GF-D8 (cell line): Measurements from ENCODE around the gene TMEM117.
"Not testable (repeated sequence)": the region's sequence is repeated elsewhere in the genome, so short reads cannot be mapped to it uniquely, and the experiment has no call there.

ENCODE experiments used
- DNase-seq: peaks from one replicate; lab custom pipeline; 2025; lab: John Stamatoyannopoulos, UW

Gene TMEM117

GRCh38 chr12:44100264-44100663 lies 264.4 kb downstream of the TMEM117 start:
- DNase-seq: no peak

- DNase-seq: no peak
These were observed 265.6 kb downstream of the TMEM117 start for GRCh38 chr12:44101475-44101874.

GRCh38 chr12:44114906-44115305 lies 279.0 kb downstream of the TMEM117 start:
- no peak for DNase-seq

- DNase-seq: no peak
These were observed 281.5 kb downstream of the TMEM117 start for GRCh38 chr12:44117337-44117736.

- no peak for DNase-seq
These were observed 283.1 kb downstream of the TMEM117 start for GRCh38 chr12:44118946-44119345.

GRCh38 chr12:44126806-44127205 lies 290.9 kb downstream of the TMEM117 start:
- DNase-seq: no peak

DNA sequence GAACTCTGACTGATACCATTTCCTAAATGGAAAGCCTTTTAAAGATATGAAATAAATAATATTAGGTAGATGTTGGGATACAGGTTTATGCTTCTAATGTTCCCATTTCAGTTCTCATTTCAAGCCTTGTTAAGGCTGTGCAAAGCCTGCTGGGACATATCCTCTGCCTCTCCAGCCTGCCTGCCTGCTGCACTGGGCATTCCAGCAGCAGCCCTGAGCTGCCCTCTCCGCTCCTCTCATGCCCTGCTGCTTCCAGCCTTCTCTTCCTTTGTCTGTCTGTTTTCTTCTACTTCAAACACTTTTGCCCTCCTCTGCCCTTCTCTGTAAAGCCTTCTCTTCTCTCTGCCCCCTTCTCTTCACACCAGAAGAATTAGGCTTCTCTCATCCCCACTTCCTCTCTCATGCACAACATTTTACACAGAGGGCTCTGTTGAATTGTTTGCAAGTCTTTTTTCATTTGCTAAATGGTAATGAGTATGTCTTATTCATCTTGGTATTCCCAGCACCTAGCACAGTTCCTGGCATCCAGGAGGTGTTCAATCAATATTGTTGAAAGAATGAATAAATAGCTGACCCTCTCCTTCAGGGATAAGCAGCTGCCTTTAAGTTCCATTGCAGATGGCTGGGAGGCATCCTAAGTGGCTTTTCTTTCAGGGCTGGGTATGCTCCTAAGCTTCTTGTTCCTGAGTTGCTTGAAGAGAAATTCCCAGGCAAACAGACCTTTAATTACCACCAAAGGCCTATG lies 292.3 kb downstream of the TMEM117 start:
- no peak for DNase-seq

DNA sequence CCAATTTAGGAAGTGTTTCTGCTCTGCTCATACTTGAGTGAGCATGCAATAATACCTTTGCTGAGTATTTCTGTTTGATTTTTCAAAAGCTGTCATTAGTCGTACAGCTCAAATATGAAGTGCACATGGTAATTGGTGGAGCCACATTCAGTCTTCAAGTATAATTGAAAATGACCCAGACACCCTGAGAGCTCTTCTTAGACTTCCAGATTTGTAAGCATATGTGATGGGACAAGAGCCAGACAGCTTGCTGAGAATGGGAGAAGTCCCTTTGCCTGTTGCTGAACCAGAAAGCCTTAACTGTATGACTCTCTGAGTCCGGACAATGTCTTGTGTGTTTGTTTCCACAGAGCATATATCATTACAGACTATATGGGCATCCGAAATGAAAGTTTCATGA lies 307.3 kb downstream of the TMEM117 start:
- DNase-seq: no peak

DNA sequence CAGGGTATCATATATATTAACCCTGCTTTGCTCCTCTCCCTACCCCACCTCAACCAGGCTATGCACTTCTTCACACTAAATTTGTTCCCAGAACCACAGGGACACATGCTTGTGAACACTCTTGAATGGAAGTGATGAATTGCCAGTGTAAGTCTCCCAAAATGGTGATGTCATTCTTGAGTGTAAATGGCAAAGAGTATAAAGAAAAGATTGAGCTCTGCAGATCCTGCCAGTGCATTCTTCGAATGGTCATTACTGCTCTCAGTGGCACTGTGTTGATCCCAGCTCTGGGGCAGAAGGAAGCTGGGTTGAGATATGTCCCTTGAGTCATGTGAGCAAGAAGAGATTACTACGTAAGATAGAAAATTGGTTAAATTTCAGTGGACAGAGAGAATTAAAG lies 313.1 kb downstream of the TMEM117 start:
- DNase-seq: no peak

- no peak for DNase-seq
These were observed 318.2 kb downstream of the TMEM117 start for GRCh38 chr12:44154128-44154527.

DNA sequence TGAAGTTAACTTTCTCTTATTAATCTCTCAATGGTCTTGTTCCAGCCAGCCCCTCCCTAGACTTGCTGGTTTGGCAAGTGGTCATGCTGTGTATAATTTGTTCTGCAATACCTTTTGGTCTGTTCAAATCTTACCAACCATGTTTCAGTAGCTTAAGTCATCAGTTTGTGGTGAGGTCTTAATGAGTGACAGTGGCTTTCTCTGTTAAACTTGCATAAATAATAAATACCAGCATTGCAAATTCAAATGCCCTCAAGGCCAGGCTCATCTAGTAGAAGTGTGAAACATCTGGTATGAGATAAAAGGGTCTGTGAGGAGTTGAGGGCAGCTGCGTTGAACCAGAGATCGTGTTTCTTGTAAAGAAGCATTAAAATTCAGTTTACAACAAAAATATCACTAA lies 319.5 kb downstream of the TMEM117 start:
- DNase-seq: no peak

DNA sequence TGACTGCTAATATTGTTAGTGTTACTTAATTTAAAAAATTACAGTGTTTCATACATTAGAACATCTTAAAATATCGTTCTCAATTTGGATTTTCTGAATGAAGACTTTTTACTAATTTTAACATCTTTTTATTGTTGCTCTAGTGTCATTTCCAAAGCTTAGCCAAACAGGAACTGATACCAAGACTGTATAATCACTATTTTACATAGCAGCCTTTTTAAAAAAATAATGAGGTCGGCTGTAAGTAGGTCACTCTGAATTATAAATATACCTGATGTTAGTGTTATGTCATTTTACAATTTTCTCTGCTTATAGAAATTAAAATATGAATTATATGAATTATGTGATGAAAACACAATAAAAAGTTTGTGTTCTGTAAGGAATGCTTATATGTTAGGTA lies 321.5 kb downstream of the TMEM117 start:
- DNase-seq: no peak

DNA sequence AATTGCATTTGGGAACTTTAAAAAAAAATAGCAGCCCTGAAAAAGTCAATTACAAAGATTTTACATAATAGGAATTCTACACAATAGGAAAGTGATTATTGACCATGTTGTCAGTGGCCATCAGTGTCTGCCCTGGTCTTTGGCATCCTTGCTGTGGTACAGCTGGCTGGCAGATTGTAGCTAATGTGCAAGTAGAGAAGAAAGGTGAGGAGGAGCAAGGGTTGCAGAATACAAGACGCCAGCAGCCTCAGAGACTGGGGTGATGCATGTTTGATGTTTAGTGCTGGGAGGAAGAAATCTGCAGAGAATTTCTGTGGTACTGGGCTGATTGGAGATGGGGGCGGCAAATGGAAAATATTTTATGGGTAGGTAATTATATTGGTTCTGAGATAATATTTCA lies 322.9 kb downstream of the TMEM117 start:
- no peak for DNase-seq

DNA sequence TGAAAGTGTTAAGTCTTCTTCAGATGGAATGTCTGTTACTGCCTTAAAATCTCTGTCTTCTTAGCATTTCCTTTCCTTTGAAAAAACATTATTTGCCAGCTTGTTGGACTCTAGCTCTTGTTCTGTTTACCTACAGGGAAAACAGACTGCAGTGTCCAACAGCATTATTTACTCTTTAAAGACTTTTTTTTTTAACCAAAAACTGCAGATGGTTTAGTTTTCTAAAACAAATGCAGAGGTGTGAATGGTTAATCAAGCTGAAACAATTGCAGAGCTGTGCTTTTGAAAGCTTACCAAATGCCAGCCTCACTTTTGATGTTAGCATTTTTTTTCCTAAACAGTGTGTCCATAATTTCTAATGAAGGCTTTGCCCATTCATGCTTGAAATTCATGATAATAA lies 323.3 kb downstream of the TMEM117 start:
- no peak for DNase-seq

DNA sequence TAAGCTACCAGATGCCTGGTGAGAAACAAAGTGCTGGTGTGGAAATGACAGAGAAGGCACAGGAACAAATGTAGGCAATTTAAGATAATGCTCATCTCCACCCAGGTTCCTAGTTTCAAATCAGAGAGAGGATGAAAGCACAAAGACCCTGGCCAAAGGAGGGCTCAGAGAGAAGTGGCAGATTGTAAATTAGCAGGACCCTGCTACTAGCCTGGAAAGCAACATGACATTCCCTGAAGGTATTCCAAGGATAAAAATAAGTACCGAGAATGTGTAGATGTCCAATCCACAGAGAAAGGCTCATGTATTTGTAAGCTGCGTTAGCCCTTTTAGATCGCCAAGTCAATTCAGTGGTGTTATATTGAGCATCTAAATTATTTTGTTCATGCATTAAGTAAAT lies 324.0 kb downstream of the TMEM117 start:
- no peak for DNase-seq

DNA sequence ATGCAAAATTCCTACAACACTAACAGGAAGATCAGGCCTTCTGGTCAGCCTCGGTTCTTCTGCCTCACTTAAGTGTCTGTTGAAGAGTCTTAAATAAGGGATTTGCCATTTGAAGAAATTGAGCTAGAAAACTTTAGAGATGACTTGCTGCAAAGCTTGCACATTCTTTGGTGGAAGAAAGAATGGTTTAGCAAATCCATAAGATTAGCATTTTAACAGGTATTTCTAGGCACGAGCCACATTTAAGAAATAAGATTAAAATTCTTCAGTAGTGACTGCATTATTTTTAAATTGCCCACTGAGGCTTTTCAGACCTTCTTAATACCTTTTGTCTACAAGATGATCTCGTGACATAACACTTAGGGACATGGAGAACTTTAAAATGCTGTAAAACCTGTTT lies 327.1 kb downstream of the TMEM117 start:
- no peak for DNase-seq

GRCh38 chr12:44174053-44174452 lies 338.2 kb downstream of the TMEM117 start:
- DNase-seq: no peak

DNA sequence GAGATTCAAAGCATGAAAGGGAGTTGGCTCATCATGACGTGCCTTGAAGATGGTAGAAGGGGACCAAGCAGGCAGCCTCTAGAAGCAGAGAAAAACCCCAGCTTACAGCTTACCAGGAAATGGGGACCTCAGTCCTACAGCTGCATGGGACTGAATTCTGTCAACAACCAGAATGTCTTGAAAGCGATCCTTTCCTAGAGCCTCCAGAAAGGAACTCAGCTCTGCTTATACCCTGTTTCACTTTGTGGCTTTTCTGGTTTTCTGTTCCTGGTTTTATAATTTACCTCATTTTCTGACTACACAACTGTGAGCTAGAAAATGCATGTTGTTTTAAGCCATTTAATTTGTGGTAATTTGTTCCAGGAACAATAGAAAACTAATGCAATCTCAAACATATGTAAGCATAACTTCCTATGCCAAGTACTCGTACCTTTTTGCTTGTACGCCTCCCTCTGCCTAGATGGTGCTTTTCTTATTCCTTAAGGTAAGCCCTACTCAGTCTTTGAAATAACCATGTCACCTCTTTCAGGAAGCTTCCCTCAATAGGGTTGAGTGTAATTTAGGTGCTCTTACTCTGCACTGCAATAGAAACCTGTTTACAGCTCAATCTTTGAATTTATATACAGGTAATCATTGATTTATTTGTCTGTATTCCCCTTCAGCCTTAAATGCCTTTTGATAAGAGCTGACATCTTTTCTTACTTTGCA lies 348.8 kb downstream of the TMEM117 start:
- no peak for DNase-seq

GRCh38 chr12:44193281-44193680 lies 357.4 kb downstream of the TMEM117 start:
- no peak for DNase-seq

GRCh38 chr12:44195719-44196118 lies 359.8 kb downstream of the TMEM117 start:
- not testable (repeated sequence) for DNase-seq

- DNase-seq: no peak
These were observed 370.2 kb downstream of the TMEM117 start for GRCh38 chr12:44206045-44206444.

GRCh38 chr12:44217146-44217883 lies 381.4 kb downstream of the TMEM117 start:
- no peak for DNase-seq

- no peak for DNase-seq
These were observed 387.9 kb downstream of the TMEM117 start for GRCh38 chr12:44223736-44224135.
